Esophagus squamous epithelium (tissue), 4 donors: Measurements from ENCODE around the gene TSPO.

Experiments used
- POLR2A ChIP-seq, 4 donors: fragments of 450-650 bp; IDR thresholded peaks; one replicate each; pipeline ENCODE4 v1.6.1; 2017; ENCODE audit warnings: antibody characterized with exemption in 4 of 4, mild to moderate bottlenecking in 4 of 4, moderate library complexity in 3 of 4
- TF ChIP-seq, protein P1 (sequence below), 6 experiments: fragments of 450-650 bp in 4 of 6; fragments of 200-600 bp in 2 of 6; sonication (generic) in 2 of 6; IDR thresholded peaks; one replicate each; pipeline ENCODE4 v1.5.1; 2016 to 2019; ENCODE audit warnings: antibody characterized with exemption in 6 of 6, mild to moderate bottlenecking in 4 of 6, moderate library complexity in 4 of 6

DNA sequence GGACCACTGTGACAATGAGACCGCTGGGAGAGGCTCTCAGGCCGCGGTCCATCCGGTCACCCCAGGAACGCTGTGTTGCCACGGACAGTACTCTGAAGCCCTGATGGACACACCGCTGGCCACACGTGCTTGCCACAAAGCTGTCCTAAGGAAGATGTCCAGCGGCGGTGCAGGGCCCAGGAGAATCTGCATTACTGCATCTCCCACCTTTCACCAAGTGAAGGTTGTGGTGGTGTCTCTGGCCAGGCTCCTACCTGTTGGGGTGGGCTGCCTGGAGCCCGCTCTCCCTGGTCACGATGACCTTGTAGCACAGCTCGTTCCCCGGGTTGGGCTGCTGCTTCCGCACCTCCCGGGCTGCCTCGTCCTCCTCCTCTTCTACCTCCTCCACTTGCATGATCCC is 31.4 kb downstream of the TSPO start:
- TF ChIP-seq, protein P1, sequence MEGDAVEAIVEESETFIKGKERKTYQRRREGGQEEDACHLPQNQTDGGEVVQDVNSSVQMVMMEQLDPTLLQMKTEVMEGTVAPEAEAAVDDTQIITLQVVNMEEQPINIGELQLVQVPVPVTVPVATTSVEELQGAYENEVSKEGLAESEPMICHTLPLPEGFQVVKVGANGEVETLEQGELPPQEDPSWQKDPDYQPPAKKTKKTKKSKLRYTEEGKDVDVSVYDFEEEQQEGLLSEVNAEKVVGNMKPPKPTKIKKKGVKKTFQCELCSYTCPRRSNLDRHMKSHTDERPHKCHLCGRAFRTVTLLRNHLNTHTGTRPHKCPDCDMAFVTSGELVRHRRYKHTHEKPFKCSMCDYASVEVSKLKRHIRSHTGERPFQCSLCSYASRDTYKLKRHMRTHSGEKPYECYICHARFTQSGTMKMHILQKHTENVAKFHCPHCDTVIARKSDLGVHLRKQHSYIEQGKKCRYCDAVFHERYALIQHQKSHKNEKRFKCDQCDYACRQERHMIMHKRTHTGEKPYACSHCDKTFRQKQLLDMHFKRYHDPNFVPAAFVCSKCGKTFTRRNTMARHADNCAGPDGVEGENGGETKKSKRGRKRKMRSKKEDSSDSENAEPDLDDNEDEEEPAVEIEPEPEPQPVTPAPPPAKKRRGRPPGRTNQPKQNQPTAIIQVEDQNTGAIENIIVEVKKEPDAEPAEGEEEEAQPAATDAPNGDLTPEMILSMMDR (IDR thresholded peaks at IDR 0.05) = no peak
- TF ChIP-seq POLR2A (IDR thresholded peaks at IDR 0.05) = no peak
